GM10847 (cell line): ENCODE measurements around the gene ALPK3.

Experiments
- POLR2A ChIP-seq: IDR thresholded peaks from 2 replicates; pipeline ENCODE4 v1.6.1; 2011; ENCODE audit not compliant: insufficient read length; ENCODE audit errors: extremely low read depth

Gene ALPK3

DNA sequence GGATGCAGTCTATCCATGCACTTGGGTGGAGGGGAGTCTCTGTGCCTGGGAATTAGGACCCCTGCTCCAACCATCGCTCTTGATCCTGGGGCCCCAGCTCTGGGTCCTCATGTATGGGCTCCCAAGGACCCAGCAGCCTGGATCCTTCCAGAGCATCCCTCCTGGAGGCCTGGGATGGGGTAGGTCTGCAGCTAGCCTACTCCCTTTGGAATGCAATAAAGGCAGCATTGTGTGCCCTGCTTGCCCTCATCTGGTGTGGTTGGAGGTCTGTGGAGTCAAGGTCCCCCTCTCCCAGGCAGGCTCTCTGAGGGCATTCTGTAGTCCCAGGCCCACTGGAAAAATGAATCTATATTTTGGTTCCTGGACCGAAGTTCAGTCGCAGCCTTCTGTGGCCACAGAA is 52.4 kb downstream of the ALPK3 start:
- no peak for TF ChIP-seq POLR2A

DNA sequence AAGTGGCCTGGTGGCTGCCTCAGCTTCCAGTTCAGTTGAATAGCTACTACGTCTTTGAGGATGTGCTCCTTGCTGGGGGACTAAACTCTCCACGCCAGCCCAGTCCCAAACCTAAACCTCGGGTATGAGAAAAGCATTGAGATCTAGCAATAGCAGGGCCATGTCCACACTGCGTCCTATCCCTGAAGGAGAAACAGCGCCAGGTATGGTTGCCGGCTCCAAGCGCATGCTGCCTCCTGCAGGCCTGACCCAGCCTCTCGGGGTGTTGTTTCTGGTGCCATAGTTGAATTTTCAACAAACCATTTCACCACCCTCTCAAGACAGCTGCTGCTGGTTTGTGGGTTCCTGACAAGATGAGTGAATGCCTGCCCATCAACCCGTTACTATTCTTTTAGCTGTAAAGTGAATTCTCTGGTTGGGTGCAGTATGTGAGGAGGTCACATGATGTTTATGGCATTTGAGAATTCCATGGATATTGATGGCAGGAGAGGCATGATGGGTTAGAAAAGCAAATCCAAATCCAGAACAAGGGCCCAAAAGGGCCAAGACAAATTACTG is 54.4 kb downstream of the ALPK3 start:
- no peak for TF ChIP-seq POLR2A

DNA sequence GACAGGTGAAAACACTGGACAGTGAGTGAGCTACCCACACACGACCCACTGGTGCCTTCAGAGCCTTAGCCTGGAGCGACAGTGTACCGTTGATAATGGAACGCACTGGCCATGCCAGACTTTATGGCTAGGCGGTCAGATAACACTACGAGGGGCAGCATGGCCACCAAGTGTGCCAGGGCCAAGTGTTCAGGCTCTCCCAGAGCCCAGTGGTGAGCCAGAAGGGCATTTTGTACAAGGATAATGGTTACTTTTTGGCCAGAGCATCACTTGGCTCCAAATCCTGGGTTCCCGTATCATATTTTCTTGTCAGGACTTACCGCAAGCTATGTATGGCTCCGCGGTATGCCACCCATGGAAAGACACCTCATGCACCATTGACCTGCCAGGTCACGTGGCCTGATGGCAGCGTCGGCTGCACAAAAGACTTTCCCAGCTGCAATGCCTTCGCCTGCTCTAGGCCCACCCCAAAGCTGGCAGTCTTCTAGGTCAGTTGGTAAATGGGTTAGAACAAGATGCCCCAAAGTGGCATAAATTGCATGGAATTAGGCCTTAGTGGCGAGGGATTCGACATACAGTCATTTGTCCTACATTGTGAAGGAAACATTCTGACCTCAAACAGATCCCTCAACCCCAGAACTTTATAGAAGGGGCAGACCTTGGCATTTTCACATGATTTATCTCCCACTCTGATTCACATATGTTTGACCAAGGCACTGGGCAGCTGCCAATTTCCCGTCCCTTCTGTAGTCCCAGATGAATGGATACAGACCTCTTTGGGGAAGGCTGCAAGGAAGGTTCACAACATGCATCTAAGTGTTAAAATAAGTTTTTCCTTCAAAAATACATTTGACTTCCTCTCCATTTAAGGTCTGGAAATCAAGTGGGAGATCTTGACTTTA is 55.1 kb downstream of the ALPK3 start:
- TF ChIP-seq POLR2A: no peak

DNA sequence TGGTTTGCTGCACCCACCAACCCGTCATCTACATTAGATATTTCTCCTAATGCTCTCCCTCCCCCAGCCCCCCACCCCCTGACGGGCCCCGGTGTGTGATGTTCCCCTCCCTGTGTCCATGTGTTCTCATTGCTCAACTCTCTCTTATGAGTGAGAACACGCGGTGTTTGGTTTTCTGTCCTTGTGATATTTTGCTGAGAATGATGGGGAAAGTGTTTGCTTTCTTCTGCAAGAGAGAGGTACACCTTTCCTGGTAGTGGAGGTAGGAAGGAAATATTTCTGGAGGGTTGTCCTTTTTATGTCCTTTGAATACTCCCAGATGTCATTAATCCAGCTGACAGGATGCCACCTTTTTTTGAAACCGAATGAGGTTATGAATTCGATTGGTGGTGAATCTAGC is 56.8 kb downstream of the ALPK3 start:
- TF ChIP-seq POLR2A: no peak

GRCh38 chr15:84874981-84875699 is 58.0 kb downstream of the ALPK3 start:
- TF ChIP-seq POLR2A: no peak

DNA sequence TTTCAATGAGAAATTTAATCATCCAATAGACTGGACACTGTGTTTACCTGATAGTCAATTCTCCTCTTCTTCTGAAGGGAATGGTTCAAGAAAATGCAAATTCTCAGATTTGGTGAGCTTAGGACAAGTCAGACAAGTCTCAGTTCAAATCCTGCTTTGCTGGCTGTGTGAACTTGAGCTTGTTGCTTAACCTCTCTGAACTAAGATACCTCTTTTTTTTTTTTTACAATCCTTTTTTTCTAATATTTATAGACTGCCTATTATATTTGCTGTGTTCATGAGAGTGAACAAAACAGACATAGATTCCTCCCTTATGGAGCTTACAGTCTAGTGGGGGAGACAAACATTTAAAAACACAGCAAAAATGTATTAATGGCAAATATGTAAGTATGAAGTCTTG is 59.1 kb downstream of the ALPK3 start:
- TF ChIP-seq POLR2A: no peak

DNA sequence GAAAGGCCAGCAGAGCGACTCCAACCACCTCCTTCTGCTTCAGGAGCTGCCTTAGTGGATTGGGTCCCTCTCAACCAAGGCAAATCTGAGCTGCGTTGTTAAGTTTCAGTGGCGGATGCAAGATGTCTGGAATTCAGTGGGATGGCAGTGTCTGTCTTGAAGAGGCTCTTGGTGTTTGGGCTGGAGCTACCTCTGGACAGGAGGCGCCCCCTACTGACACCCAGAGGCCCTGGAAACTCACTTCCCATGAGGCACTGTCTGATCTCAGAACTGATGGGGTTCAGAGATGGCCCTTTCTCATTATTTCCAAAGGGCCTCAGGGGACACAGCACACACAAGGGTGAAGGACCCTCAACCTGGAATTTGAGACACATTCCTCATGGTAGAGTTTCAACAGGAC is 61.3 kb downstream of the ALPK3 start:
- TF ChIP-seq POLR2A: no peak

GRCh38 chr15:84879088-84879780 is 62.1 kb downstream of the ALPK3 start:
- TF ChIP-seq POLR2A: no peak

GRCh38 chr15:84880007-84880406 is 62.9 kb downstream of the ALPK3 start:
- no peak for TF ChIP-seq POLR2A

DNA sequence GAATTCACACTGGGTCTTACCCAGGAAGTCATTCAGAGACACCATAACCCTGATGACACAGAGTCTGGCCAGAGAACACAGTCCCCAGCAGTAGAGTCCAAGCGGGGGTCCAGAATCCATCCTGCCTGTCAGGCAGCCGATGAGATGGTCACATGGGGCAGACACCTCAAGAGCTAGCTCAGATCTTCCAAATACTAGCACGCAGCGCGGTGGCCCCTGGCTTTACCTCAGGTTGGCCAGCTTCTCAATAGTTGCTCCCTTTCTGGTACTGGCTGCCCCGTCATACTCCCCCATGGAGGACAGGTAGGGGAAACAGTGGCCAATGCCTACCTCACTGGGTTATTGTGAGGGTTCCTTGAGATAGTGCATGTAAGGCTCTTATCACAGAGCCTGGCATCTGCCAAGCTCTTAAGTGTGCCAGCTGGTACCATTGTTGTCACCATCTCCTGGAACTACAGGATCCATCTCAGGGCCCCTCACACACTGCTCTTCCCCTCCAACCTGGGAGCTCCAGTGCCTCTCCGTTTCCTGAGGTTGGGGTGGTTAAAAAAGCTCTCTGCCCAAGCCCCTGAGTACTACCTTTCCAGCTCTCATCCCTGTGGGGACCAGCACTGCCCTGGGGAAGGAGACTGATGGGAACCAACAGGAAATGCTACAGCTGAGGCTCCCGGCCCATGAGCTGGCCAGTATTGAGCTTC is 63.8 kb downstream of the ALPK3 start:
- no peak for TF ChIP-seq POLR2A

DNA sequence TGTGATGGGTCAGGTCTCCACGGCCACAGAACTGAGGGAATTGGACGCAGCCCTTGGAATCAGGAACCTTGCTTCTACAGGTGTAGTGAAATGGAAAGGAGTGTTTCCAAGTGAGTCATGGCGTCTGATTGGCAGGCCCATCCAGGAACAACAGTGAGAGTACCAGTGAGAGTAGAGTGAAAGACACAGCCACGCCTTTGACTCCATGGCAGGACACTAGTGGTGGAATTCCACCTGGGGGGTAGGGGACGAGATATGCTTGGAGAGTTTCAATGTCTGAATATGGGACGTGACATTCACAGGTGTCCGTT is 64.3 kb downstream of the ALPK3 start:
- no peak for TF ChIP-seq POLR2A

DNA sequence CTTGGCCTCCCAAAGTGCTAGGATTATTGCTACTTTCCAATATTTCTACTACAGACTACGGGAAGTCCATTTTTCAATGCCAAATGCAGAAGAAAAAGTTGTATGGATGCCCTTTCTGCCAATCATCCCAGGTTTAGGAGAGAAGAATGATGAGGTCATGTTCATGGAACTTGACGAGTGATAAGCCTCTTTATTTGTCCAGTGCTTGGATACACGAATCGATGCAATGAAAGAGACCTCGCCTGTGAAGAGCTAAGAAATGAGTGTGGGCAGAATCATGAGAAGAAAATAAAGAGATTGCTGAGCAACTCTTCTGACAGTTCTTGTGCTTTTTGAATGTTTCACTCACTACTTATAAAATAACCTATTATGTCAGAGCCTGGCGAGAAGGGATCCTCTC is 66.3 kb downstream of the ALPK3 start:
- TF ChIP-seq POLR2A: no peak

- no peak for TF ChIP-seq POLR2A
These were observed 67.0 kb downstream of the ALPK3 start, which contains the start of gene SLC28A1 for GRCh38 chr15:84883916-84884781. SLC28A1 (plus strand) TSS chr15:84884662; CDS start chr15:84887761, 3,099 bp downstream.

- TF ChIP-seq POLR2A: no peak
These were observed 68.6 kb downstream of the ALPK3 start for GRCh38 chr15:84885801-84886200.
